OCI-LY3 (cell line): ENCODE data around the gene WDR93.

ENCODE experiments used
- H2AFZ ChIP-seq: fragments of 200-600, 300-600 bp; shearing (Covaris generic); 2 replicates; pipeline ENCODE4 v1.6.0; 2014; ENCODE audit warnings: antibody characterized with exemption, low read depth, low read length
- H3K27ac ChIP-seq: fragments of 200-600, 300-600 bp; sonication (generic); 2 replicates; pipeline ENCODE4 v1.5.1; 2014; ENCODE audit warnings: mild to moderate bottlenecking, low read length, moderate library complexity, mixed read lengths
- H3K27me3 ChIP-seq: fragments of 200-600, 300-600 bp; sonication (generic); 2 replicates; pipeline ENCODE4 v1.6.1; 2014; ENCODE audit warnings: low read depth, low read length, mixed read lengths
- H3K36me3 ChIP-seq: fragments of 200-600, 300-600 bp; sonication (generic); replicated peaks from 2 replicates; pipeline ENCODE3; 2014; ENCODE audit warnings: low read depth, low read length, mixed read lengths
- H3K4me1 ChIP-seq: fragments of 300-600, 200-600 bp; sonication (generic); 2 replicates; pipeline ENCODE4 v1.6.1; 2014; ENCODE audit warnings: low read length, mixed read lengths
- H3K4me2 ChIP-seq: fragments of 200-600, 300-600 bp; sonication (generic); 2 replicates; pipeline ENCODE4 v1.6.1; 2014; ENCODE audit warnings: low read length, mixed read lengths
- H3K4me3 ChIP-seq: fragments of 300-600, 200-600 bp; sonication (generic); 2 replicates; pipeline ENCODE4 v1.5.1; 2014; ENCODE audit warnings: antibody characterized with exemption, mild to moderate bottlenecking, low read length, moderate library complexity
- H3K79me2 ChIP-seq: fragments of 300-600, 200-600 bp; shearing (Covaris generic); 2 replicates; pipeline ENCODE4 v1.6.1; 2014; ENCODE audit warnings: mild to moderate bottlenecking, low read length, mixed read lengths
- H3K9ac ChIP-seq: fragments of 300-600, 200-600 bp; shearing (Covaris generic); 2 replicates; pipeline ENCODE4 v1.6.0; 2014; ENCODE audit warnings: mild to moderate bottlenecking, low read length, moderate library complexity
- H3K9me3 ChIP-seq: fragments of 200-600, 300-600 bp; shearing (Covaris generic); 2 replicates; pipeline ENCODE4 v1.6.1; 2014; ENCODE audit warnings: low read length, mixed read lengths; ENCODE audit not compliant: insufficient read depth
- H4K20me1 ChIP-seq: fragments of 200-600, 300-600 bp; sonication (generic); 2 replicates; pipeline ENCODE4 v1.6.1; 2016; ENCODE audit warnings: low read length, mixed read lengths; ENCODE audit not compliant: insufficient read depth
- EZH2phosphoT487 ChIP-seq: fragments of 200-600 bp; shearing (Covaris generic); IDR thresholded peaks from 2 replicates; pipeline ENCODE4 v1.6.1; 2018; ENCODE audit warnings: antibody characterized with exemption, mixed run types, low read depth
- TF ChIP-seq, protein P1 (sequence below): fragments of 200-600, 300-600 bp; sonication (generic); IDR thresholded peaks from 2 replicates; pipeline ENCODE4 v1.5.1; 2014; ENCODE audit warnings: antibody characterized with exemption, low read length, low read depth

Gene WDR93

GRCh38 chr15:89792106-89792805 is 101.6 kb downstream of the WDR93 start:
- Histone ChIP-seq H3K9me3 (peaks cover 10% of the 10 kb centered on the region; the same call in 1 of the 2 replicates), H3K4me2 (no peak overlapping the region), H3K9ac (no peak overlapping the region), H3K36me3 (peaks cover 10% of the 10 kb centered on the region), H3K27ac (no peak overlapping the region), H2AFZ (no peak overlapping the region), H3K79me2 (no peaks in the 10 kb centered on the region), H3K4me1 (no peaks in the 10 kb centered on the region), H3K27me3 (no peaks in the 10 kb centered on the region), H4K20me1 (no peaks in the 10 kb centered on the region), H3K4me3 (no peak overlapping the region)
- TF ChIP-seq, protein P1, sequence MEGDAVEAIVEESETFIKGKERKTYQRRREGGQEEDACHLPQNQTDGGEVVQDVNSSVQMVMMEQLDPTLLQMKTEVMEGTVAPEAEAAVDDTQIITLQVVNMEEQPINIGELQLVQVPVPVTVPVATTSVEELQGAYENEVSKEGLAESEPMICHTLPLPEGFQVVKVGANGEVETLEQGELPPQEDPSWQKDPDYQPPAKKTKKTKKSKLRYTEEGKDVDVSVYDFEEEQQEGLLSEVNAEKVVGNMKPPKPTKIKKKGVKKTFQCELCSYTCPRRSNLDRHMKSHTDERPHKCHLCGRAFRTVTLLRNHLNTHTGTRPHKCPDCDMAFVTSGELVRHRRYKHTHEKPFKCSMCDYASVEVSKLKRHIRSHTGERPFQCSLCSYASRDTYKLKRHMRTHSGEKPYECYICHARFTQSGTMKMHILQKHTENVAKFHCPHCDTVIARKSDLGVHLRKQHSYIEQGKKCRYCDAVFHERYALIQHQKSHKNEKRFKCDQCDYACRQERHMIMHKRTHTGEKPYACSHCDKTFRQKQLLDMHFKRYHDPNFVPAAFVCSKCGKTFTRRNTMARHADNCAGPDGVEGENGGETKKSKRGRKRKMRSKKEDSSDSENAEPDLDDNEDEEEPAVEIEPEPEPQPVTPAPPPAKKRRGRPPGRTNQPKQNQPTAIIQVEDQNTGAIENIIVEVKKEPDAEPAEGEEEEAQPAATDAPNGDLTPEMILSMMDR, result no peak
- no peak for TF ChIP-seq EZH2phosphoT487
